GM12892 (cell line): ENCODE measurements around the gene CCR5AS.
"Not testable (repeated sequence)": the region's sequence is repeated elsewhere in the genome, so short reads cannot be mapped to it uniquely, and the experiment has no call there.

Experiments
- DNase-seq: peaks from one replicate; pipeline ENCODE4 v3.0.0; 2011; ENCODE audit not compliant: insufficient read length
- FAIRE-seq: peaks from 2 replicates; lab custom pipeline; 2011; peaks lifted over from hg19 to GRCh38; lab: Jason Lieb, UNC
- POLR2A ChIP-seq: IDR thresholded peaks from 2 replicates; pipeline ENCODE4 v1.6.1; 2011; ENCODE audit warnings: low read depth, low read length, control low read depth
- POLR2AphosphoS5 ChIP-seq: IDR thresholded peaks from 2 replicates; pipeline ENCODE4 v1.6.1; 2011; ENCODE audit warnings: low read depth, low read length, control low read depth
- TAF1 ChIP-seq: IDR thresholded peaks from 2 replicates; pipeline ENCODE4 v1.6.1; 2011; ENCODE audit warnings: low read depth, mild to moderate bottlenecking, control low read depth, low read length, borderline replicate concordance

The CCR5AS gene

DNA sequence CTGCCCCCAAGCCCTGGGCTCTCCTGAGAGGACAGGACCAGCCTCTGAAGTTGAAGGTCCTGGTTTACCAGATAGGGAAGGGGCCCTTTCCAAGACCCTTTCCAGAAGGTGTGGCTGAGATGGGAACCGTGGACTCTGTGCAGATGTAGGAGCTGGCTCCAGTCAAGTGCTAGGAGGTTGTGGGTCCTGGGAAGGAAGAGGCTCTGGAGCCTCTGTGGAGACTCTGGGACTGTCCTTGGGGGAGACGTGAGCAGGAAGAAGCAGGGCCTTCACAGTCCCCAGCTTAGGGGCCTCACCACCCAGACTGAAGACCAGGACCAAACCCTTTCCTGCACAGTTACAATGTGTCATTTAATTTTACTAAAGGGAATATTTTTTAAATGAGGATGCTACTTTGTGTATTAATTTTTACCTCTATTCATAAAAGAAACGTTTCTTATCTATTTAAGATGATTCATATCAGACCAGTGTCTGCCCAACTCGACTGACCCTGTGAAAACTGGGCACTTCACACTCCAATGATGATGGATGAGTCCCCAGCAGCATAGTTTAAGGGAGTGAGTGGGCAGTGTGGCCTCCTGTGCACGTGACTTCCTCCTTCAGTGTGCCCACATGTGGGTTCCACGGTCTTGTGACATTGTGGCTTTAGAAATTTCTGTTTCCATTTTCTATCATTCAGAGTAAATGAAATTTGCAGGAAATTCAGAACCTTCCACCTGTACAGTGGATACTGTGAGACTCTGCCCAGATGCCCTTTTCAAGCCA lies 10.9 kb downstream of the CCR5AS start:
- DNase-seq: no peak
- TF ChIP-seq POLR2A (no peak), POLR2AphosphoS5 (no peak), TAF1 (no peak)
- no peak for FAIRE-seq

DNA sequence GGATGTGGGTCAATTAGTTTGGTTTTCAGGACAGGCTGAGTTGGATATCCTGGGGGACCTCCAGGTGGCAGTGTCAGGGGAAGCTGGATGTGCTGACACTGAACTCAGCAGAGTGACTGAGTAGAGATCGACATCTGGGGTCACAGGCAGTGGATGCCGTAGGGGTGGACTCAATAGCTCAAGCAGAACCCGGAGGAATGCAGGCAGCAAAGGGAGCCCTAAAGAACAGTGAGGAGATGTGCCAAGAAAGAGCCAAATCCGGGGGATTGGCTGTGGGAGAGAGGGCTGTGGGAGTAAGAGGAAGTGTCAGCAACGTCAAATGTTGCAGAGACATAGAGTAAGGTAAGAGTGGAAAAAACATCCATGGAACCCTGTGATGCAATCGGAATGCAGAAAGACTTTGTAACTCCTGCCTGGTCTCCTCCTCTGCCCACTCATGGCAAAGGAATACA lies 11.6 kb downstream of the CCR5AS start:
- no peak for DNase-seq
- TF ChIP-seq TAF1: no peak
- TF ChIP-seq POLR2AphosphoS5: no peak
- no peak for TF ChIP-seq POLR2A
- FAIRE-seq: no peak

DNA sequence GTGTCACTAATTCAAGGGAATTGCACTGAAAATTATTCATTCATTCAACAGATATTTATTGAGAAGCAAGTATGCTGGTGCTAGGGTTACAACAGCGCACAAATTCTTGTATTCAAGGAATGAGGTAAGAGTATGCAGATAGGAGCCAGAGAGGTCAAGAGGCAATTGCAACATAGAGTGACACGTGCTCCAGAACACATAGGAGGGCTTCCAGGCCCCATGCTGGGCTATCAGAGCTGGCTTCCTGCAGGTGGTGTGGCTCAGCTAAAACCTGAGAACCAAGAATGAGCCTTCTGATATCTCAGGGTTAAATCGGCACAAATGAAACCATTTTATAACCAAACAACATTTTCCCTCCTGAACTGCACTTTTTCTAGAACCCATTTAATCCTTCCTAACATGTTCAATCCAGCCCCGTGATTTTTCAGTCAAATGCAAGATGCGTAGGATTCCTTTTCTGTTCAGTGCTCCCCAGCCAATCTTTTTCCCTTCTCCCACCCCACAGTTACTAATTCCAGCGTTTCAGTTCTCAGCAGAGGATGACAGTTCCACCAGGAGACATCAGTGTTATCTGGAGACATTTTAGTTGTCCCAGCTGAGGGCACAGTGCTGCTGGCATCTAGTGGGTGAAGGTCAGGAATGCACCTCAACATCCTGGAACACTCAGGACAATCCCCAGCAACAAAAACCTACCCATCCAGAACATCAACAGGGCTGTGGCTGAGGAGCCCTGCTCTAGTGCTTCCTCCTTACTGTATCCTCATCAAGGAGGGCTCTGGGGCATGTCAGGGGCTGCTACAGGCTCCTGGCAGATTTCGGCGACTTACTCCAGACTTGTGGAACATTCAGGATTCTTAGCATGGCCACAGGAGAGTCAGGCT lies 13.1 kb downstream of the CCR5AS start:
- DNase-seq (no peak), FAIRE-seq (no peak)
- TF ChIP-seq POLR2AphosphoS5: no peak
- no peak for TF ChIP-seq POLR2A
- TF ChIP-seq TAF1: no peak

DNA sequence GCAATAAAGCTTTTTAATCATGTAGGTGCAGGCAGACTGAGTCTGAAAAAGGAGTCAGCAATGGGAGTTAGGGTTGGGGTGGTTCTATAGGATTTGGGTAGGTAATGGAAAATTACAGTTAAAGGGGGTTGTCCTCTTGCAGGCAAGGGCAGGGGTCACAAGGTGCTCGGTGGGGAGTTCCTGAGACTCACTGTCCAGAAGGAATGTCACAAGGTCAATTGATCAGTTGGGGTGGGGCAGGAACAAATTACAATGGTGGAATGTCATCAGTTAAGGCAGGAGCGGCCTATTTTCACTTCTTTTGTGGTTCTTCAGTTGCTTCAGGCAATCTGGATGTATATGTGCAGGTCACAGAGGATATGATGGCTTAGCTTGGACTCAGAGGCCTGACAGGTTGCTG lies 13.9 kb downstream of the CCR5AS start:
- TF ChIP-seq TAF1: no peak
- no peak for TF ChIP-seq POLR2AphosphoS5
- no peak for TF ChIP-seq POLR2A
- DNase-seq: no peak
- no peak for FAIRE-seq

DNA sequence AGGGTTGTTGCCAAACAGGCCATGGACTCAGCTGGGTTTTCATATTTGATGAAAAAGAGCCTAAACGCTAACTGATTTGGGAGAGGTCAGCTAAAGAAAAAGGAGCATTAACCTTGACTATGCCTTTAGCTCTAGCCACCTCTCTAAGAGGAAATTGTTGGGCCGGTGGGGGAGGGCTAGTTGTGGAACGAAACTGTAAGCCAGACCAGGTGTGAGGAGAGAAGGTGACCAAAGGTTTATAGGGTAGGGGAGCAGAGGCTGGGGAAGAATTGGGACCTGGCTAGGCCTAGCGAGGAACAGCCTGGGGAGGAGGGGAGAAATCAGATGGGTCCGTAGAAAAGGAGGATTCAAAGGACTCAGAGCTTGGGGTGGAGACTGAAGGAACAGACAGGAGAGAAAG lies 15.3 kb downstream of the CCR5AS start:
- FAIRE-seq, DNase-seq: not testable (repeated sequence)

DNA sequence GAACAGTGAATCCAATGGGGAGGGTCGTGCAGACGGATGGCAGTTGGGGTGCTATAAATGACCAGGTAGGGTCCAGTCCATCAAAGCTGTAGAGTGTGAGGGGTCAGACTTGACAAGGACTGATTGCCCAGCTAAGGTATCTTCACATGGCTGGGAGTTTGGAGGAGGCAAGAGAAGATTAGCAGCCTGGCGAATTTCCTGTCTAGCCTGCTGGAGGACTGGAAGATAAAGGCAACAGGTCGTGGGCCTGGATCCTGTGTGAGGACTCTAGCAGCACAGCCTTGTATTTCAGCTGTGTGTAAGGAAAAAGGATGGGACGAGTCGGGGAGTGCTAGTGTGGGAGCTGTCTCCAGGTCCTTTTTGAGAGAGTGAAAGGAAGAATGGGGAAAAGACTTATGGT lies 17.6 kb downstream of the CCR5AS start:
- FAIRE-seq: no peak
- TF ChIP-seq POLR2AphosphoS5: no peak
- TF ChIP-seq TAF1: no peak
- no peak for TF ChIP-seq POLR2A

DNA sequence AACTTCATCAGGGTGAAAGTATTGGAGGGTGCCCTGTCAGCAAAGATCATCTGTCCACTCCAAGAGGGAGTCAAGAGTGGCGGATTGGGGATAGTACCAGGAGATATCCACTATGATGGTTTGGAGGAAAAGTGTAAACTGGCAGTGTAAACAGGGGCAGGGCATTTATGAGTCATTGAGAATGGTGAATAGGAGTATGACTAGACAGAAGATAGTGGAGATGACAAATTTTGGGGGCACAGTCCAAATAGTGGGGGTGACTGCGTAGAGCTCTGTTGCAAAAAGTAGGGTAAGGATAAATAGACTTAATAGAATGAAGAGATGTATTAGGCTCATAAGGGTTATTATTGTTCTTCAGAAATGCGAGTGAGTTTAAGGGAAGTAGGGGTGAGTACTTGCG lies 18.0 kb downstream of the CCR5AS start:
- FAIRE-seq, DNase-seq: not testable (repeated sequence)

More for the DNA sequence above, 17.6 kb downstream of the CCR5AS start:
- no peak for DNase-seq

DNA sequence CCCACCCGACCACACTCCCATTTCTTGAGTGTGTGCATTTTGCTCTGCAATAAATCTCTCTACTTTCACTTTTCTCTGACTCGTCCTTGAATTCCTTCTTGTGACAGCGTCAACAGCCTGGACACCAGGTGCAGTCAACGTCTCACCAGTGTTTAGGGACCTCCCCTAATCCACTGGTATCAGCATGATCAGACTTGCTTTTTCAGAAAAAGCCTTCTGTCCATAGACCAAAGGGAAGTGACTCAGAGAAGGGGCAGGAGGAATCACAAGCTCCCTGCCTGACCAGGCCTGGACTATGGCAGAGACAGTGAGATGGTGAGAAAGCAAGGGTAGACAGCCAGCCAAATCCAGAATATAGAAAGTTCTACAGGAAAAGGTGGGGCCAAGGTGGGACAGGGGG lies 20.7 kb downstream of the CCR5AS start:
- FAIRE-seq (no peak), DNase-seq (no peak)
- TF ChIP-seq TAF1 (no peak), POLR2A (no peak), POLR2AphosphoS5 (no peak)

DNA sequence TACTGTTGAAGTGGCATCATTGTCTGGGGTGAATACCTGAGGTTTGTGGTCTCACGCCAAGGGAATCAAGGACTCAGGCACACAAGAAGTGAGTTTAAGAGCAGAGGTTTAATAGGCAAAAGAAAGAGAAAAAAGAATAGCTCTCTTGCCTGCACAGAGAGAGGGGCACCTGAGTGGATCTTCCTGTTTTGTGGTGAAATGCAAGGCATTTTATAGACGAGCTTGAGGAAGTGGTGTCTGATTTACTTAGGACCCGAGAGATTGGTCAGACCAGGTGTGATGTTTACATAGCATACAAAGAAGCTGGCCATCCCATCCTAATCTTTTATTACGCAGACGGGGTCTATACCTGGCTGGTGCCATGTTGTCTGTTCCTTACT lies 22.9 kb downstream of the CCR5AS start:
- TF ChIP-seq TAF1: no peak
- TF ChIP-seq POLR2AphosphoS5: no peak
- TF ChIP-seq POLR2A: no peak
- DNase-seq: no peak
- FAIRE-seq: peak; percentile 64

DNA sequence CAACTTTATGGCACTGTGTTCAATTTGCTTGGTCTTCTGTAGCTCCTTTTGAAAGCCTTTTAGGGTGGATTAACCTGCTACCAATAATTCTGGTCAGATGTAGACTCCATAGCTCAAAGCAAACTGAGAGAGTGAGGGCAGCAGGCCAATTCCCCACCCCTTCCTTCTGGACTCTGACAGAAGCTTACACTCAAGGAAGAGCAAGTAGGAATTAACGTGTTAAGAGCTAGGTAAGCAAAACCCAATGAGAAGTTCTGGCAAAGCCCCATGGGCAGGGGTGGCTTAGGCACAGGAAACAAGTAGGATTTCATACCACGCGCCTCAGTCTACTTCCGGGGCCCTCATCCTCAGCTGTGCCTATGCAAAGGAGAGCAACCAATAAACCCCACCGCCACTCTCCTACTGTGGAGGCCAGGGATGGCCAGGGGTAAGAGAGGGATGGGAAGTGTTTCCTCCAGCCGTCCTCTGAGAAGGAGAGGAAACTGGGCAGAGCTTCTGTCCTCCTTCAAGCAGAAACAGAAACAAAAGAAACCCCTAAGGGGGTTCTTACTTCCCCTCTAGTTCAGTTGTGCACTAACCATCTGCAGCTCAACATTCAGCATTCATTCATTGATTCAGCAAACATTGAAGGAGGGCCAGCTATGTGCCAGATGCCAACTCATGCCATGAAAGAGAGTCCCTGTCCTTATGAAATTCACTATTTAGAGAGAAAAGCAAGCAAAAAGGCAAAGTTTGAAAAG lies 23.5 kb downstream of the CCR5AS start:
- DNase-seq: no peak
- FAIRE-seq: peak; percentile 69
- TF ChIP-seq POLR2AphosphoS5: no peak
- TF ChIP-seq POLR2A: no peak
- no peak for TF ChIP-seq TAF1

DNA sequence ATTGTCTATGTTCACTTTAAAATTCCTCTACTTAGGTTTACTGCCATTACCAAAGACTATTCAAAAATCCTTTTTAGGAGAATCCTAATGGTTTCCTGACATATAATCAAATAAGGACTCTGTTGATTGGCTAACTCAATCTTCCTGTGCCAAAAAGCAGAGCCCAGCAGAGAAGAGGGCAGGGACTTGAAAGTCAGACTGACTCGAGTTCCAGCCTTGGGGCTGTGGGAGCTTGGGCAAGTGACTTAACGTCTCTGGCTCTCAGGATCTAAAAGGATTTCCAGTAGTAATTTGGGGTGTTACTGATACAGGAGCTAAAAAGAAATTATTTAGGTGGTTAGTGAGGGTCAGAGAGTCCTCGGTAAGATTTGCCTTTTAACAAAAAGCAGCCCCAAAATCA lies 25.2 kb downstream of the CCR5AS start:
- no peak for FAIRE-seq
- DNase-seq: no peak
- no peak for TF ChIP-seq POLR2AphosphoS5
- no peak for TF ChIP-seq POLR2A
- TF ChIP-seq TAF1: no peak
